ENCODE data around the gene DDR1.

DNA sequence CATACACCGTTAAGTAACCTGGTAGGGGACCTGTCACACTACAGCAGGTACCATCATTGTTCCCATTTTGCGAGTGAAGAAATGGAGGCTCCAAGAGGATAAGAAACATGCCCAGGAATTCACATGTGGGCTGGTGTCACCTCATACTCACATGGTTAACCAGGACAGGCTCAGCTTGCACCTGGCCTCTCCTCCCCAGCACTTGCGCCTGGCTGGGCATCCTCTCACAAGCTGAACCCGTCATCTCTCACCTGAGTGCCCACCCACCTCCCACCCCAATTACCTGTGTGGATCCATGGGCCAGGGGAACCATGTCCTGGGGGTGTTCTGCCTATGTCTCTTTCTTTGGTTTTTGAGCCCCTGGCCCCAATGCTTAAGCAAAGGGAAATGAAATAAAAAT is 46.2 kb downstream of the DDR1 start:
- TF ChIP-seq GATA2 (IDR thresholded peaks at IDR 0.05; ENCODE audit: low read depth, low read length) (no peak), GATA3 (IDR thresholded peaks at IDR 0.05; ENCODE audit: low read depth, low read length) (no peak)

All from SH-SY5Y (cell line).